GM19025 (cell line): Measurements from ENCODE around the gene PCMTD2.

Source experiments
- ATAC-seq: cut with Tn5 transposase; IDR thresholded peaks from one replicate; pipeline ENCODE4 v1.9.1; 2021; ENCODE audit warnings: mild to moderate bottlenecking, low read depth, moderate library complexity; ENCODE audit not compliant: unreplicated experiment

PCMTD2 gene

GRCh38 chr20:64254156-64254555, 1.4 kb upstream of the PCMTD2 start:
- no peak for ATAC-seq

DNA sequence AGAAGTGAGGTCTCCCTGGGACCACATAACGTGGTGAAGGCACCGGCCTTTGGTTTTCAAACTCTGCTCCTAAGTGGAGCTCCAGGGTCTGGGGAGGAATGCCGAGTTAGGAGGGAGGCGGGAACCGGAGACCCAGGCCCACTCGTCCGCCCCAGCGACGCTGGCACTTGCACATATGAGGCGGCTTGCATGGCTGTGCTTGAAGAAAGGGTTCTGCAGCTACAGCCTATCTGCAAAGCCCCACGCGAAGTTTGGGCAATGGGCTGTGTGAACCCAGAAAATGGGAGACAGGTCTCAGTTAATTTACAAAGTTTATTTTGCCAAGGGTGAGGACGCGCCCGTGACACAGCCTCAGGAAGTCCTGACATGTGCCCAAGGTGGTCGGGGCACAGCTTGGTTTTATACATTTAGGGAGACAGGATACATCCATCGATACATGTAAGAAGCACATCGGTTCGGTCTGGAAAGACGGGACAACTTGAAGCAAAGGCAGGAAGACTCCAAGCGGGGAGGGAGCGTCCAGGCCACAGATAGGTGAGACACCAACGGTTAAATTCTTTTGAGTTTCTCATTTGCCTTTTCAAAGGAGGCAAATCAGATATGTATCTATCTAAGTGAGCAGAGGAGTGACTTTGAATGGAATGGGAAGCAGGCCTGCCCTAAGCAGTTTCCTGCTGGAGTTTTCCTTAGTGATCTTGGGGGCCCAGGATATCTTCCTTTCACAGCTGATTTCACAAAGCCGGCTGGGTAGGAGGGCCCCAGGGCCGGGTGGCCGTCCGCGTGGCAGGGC, 782 bp upstream of the PCMTD2 start:
- no peak for ATAC-seq

- ATAC-seq: no peak
Measured at GRCh38 chr20:64256282-64256935, 861 bp downstream of the PCMTD2 start.

DNA sequence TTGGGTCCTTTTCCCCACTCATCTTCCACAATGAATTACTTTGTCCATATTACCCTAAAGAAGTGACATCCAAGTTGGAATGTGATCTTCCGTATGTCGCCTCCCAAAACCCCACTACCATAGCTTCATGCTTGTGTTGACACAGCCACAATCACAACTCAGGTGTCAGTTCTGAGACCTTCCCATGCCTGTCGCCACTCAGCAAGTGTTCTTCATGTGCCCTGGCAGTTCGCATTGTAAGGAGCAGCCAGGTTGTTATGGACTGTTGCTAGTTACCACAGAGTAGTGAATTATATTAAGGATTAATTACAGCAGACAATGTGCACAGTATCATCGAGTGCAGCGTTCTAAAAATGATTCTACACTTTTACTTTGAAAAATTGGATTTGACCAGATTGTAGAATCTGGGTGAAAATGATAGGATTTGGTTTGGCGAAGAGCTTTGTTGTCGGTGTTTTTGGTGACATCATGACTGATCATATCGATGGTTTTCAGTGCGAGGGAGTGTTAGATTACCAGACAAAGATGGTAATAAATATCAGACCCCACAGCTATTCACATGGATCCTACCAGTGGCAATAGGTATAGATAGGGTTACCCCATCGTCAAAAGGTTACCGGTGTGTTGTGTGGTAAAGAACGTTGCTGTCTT, 1.7 kb downstream of the PCMTD2 start:
- ATAC-seq: no peak

GRCh38 chr20:64258071-64258823, 2.7 kb downstream of the PCMTD2 start:
- no peak for ATAC-seq

DNA sequence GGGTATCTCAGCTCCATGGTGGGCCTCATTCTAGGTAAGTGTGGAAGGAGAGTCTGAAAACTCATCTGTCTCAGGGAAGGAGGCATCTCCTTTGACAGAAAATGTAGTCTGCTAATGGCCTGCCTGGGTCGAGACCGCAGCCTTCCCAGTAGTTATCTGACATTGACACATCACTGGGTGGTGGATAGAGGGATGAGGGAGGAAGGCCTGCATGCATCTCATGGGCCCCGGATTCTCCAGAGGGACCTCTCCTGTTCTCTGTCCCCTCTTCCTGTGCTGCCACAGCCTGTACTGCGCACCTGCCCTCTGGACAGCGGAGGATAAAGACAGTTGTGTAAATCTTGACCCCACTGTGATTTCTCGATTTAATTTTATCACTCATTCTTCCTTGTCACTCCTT, 4.7 kb downstream of the PCMTD2 start:
- ATAC-seq: no peak

- no peak for ATAC-seq
Measured at GRCh38 chr20:64261138-64261537, 5.6 kb downstream of the PCMTD2 start.

DNA sequence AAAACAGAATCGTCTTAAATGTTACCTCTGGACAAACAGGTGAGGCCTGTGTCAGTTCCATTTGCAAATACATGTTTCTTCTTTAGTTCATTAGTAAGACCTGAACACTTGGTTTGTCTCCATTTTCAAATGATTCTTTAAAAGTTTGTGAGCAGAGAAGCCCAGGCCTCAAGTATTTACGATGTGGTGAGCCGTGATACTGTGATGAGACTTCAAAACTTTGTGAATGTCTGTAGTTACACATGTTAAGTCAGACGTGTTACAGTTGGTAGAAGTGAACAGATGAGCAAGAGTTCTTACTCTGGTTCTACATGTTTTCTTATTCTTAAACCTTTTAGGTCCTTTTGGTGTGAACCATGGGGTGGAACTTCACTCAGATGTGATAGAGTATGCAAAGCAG, 8.5 kb downstream of the PCMTD2 start:
- no peak for ATAC-seq

DNA sequence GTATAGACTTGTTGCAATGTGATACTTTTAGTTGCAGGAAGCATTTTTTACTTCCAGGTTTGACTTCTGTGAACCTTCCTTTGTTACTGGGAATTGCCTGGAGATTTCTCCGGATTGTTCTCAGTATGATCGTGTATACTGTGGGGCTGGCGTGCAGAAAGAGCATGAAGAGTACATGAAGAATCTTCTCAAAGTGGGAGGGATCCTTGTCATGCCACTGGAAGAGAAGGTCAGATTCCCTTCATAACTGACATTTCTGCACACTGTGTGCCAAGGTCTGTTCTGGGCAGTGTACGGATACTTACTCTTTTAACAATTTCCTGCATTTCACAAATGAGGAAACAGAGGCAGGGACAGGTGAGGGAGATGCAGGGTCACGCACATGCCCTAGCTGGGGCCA, 9.7 kb downstream of the PCMTD2 start:
- no peak for ATAC-seq

DNA sequence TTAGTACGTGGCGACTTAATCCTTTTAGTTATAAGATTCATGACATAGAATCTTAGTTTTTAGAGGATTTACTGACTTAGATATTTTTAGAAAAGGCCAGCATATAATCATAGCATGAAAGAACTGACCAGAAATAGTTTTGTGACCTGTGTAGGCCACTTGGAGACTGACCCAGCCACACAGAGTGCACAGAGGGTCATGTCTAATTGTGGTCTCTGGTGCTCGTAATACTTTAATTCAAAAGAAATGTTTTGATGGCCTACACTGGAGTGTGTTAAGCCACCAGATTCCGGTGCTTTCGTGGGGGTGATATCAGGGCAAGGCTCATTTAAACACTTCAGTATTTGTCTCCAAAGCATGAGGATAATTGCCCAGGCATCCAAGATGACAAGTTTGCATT, 11.4 kb downstream of the PCMTD2 start:
- no peak for ATAC-seq

GRCh38 chr20:64268174-64268573, 12.6 kb downstream of the PCMTD2 start:
- ATAC-seq: no peak

DNA sequence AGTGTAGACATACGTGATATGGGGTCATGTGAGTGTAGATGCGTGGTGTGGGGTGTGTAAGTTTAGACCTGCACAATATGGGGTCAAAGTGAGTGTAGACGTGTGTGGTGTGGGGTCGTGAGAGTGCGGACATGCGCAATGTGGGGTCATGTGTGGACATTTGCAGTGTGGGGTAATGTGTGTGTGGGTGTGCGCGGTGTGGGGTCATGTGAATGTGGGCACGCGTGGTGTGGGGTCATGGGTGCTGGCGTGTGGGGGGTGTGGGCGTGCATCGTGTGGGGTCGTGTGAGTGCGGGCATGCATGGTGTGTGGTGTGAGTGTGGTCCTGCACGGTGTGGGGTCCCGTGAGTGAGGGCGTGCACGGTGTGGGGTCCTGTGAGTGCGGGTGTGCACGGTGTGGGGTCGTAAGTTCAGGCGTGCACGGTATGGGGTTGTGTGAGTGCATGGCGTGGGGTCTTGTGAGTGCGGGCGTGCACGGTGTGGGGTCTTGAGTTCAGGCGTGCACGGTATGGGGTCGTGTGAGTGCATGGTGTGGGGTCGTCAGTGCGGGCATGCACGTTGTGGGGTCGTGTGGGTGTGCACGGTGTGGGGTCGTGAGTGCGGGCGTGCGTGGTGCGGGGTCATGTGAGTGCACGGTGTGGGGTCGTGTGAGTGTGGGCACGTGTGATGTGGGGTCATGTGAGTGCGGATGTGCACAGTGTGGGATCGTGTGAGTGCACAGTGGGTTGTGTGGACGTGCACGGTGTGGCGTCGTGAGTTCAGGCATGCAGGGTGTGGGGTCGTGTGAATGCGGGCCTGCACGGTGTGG, 14.3 kb downstream of the PCMTD2 start:
- ATAC-seq: no peak

DNA sequence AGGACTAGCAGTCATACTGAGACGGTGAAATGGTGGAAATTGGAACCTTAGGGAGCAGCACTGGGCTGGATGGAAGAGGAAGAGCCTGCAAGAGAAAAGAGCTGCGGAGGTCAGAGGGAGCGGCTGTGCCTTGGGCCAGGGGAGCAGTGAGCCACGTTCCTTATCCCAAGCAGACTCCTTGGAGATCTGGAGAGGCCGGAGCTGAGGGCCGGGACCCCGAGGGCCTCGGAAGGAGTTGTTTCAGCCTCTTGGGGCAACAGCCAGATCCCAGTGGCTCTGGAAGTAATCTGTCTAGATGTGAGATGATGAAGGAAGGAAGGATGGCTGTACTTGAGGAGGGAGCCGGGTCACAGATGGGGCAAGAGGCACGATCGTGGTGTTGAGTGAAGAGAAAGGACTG, 16.1 kb downstream of the PCMTD2 start:
- no peak for ATAC-seq

GRCh38 chr20:64273109-64273508, 17.6 kb downstream of the PCMTD2 start:
- ATAC-seq: no peak

DNA sequence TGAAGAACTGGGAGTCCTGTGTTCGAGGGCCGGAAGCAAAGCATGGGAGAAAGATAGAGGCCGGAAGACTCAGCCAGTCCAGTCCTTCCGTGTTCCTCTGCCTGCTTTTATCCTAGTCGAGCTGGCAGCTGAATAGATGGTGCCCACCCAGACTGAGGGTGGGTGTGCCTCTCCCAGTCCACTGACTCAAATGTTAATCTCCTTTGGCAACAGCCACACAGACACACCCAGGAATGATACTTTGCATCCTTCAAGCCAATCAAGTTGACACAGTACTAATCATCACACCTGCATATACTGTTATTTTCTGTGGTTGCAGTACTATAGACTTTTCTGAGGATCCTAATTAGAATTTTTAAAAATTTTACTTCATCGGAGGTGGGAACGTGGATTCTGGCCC, 21.3 kb downstream of the PCMTD2 start:
- ATAC-seq: no peak

GRCh38 chr20:64277571-64278316, 22.2 kb downstream of the PCMTD2 start:
- ATAC-seq: no peak

- ATAC-seq: no peak
Measured at GRCh38 chr20:64278317-64278681, 22.8 kb downstream of the PCMTD2 start.

GRCh38 chr20:64279826-64280459, 24.4 kb downstream of the PCMTD2 start:
- ATAC-seq: no peak

DNA sequence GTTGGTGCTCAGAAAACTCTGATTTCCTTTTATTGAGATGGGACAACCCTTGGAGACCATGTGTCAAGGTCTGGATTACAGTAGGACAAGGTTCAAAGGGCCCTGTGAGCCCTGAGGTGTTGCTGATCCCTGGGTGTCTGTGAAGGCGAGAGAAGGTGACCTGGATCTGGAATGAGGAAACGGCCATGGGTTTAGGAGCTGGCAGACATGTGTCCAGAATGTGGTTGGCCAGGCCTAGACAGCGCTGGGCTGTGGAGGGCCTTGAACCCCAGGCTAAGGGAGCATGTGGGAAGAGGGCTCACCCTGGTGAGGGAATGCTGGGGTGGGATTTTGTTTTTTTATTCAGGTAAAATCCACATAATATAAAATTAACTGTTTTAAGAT, 24.9 kb downstream of the PCMTD2 start:
- no peak for ATAC-seq
